ENCODE data around the gene PDE8B.

PDE8B gene

GRCh38 chr5:77221115-77221514 is 10.6 kb downstream of the PDE8B start:
- Histone ChIP-seq H3K14ac (ENCODE audit: low read length) (no peak overlapping the region), H3K27ac (replicated peaks; ENCODE audit: low read length) (no peak overlapping the region), H3K27me3 (ENCODE audit: control insufficient read depth in 3 of 3, insufficient read depth in 3 of 3, low read depth in 1 of 3, low read length in 3 of 3) (peaks cover 0 to 29% (median 0%) of the 10 kb centered on the region in 3 experiments), H3K4me1 (ENCODE audit: control insufficient read depth in 2 of 2, insufficient read depth in 1 of 2, low read depth in 1 of 2, low read length in 2 of 2) (no peaks in the 10 kb centered on the region), H2AK5ac (ENCODE audit: low read depth, low read length) (no peak overlapping the region), H2BK120ac (ENCODE audit: low read depth, low read length) (no peak overlapping the region), H3K79me1 (ENCODE audit: low read depth, low read length) (peaks cover 2% of the 10 kb centered on the region), H2BK5ac (ENCODE audit: low read length) (no peak overlapping the region), H3K9ac (ENCODE audit: low read depth, low read length, poor library complexity) (no peak overlapping the region), H3K36me3 (replicated peaks in 1 of 2; ENCODE audit: control insufficient read depth in 2 of 2, insufficient read depth in 2 of 2, low read length in 2 of 2) (no peaks in the 10 kb centered on the region), H4K8ac (ENCODE audit: low read depth, low read length) (no peak overlapping the region), H3K18ac (ENCODE audit: low read length) (no peak overlapping the region), H3K9me3 (replicated peaks in 1 of 2; ENCODE audit: control insufficient read depth in 2 of 2, insufficient read depth in 1 of 2, low read depth in 1 of 2, low read length in 2 of 2) (no peaks in the 10 kb centered on the region), H4K91ac (ENCODE audit: low read depth, low read length, poor library complexity) (no peak overlapping the region), H3K23ac (ENCODE audit: low read depth, low read length, poor library complexity) (no peak overlapping the region), H3K4me3 (ENCODE audit: low read length in 2 of 2) (no peak overlapping the region), H2AFZ (ENCODE audit: low read length) (no peak overlapping the region), H3K4me2 (ENCODE audit: insufficient read depth, low read length, poor library complexity, severe bottlenecking) (no peak overlapping the region), H2BK15ac (ENCODE audit: low read length) (no peak overlapping the region), H3K4ac (ENCODE audit: low read length) (no peak overlapping the region), H2BK12ac (ENCODE audit: low read length) (no peak overlapping the region)
- no CpG with 5 or more reads among the region's 3 CpGs for WGBS, 2 donors (ENCODE audit: extremely low coverage in 2 of 2, insufficient read length in 2 of 2, insufficient replicate concordance in 1 of 2)
- DNase-seq (ENCODE audit: low spot score): no peak

GRCh38 chr5:77222722-77223121 is 12.2 kb downstream of the PDE8B start:
- DNase-seq (ENCODE audit: low spot score): no peak
- Histone ChIP-seq H2AK5ac (ENCODE audit: low read depth, low read length) (no peak overlapping the region), H3K4me3 (ENCODE audit: low read length in 2 of 2) (no peak overlapping the region), H3K14ac (ENCODE audit: low read length) (no peak overlapping the region), H3K4me2 (ENCODE audit: insufficient read depth, low read length, poor library complexity, severe bottlenecking) (no peak overlapping the region), H3K79me1 (ENCODE audit: low read depth, low read length) (peaks cover 2% of the 10 kb centered on the region), H4K91ac (ENCODE audit: low read depth, low read length, poor library complexity) (no peak overlapping the region), H3K36me3 (replicated peaks in 1 of 2; ENCODE audit: control insufficient read depth in 2 of 2, insufficient read depth in 2 of 2, low read length in 2 of 2) (no peaks in the 10 kb centered on the region), H3K27me3 (ENCODE audit: control insufficient read depth in 3 of 3, insufficient read depth in 3 of 3, low read depth in 1 of 3, low read length in 3 of 3) (peaks cover 0 to 31% (median 0%) of the 10 kb centered on the region in 3 experiments), H3K9me3 (replicated peaks in 1 of 2; ENCODE audit: control insufficient read depth in 2 of 2, insufficient read depth in 1 of 2, low read depth in 1 of 2, low read length in 2 of 2) (no peaks in the 10 kb centered on the region), H3K23ac (ENCODE audit: low read depth, low read length, poor library complexity) (no peak overlapping the region), H2BK15ac (ENCODE audit: low read length) (no peak overlapping the region), H3K18ac (ENCODE audit: low read length) (no peak overlapping the region), H4K8ac (ENCODE audit: low read depth, low read length) (no peak overlapping the region), H3K9ac (ENCODE audit: low read depth, low read length, poor library complexity) (no peak overlapping the region), H3K4me1 (ENCODE audit: control insufficient read depth in 2 of 2, insufficient read depth in 1 of 2, low read depth in 1 of 2, low read length in 2 of 2) (no peaks in the 10 kb centered on the region), H3K4ac (ENCODE audit: low read length) (no peak overlapping the region), H2BK120ac (ENCODE audit: low read depth, low read length) (no peak overlapping the region), H3K27ac (replicated peaks; ENCODE audit: low read length) (no peak overlapping the region), H2BK5ac (ENCODE audit: low read length) (no peak overlapping the region), H2AFZ (ENCODE audit: low read length) (no peak overlapping the region), H2BK12ac (ENCODE audit: low read length) (no peak overlapping the region)
- no CpG with 5 or more reads among the region's 1 CpG for WGBS, 2 donors (ENCODE audit: extremely low coverage in 2 of 2, insufficient read length in 2 of 2, insufficient replicate concordance in 1 of 2)

- Histone ChIP-seq H2BK15ac (ENCODE audit: low read length) (no peak overlapping the region), H3K4me1 (ENCODE audit: control insufficient read depth in 2 of 2, insufficient read depth in 1 of 2, low read depth in 1 of 2, low read length in 2 of 2) (no peaks in the 10 kb centered on the region), H2AK5ac (ENCODE audit: low read depth, low read length) (no peak overlapping the region), H3K9me3 (replicated peaks in 1 of 2; ENCODE audit: control insufficient read depth in 2 of 2, insufficient read depth in 1 of 2, low read depth in 1 of 2, low read length in 2 of 2) (no peaks in the 10 kb centered on the region), H3K9ac (ENCODE audit: low read depth, low read length, poor library complexity) (no peak overlapping the region), H3K79me1 (ENCODE audit: low read depth, low read length) (peaks cover 2% of the 10 kb centered on the region), H3K4ac (ENCODE audit: low read length) (no peak overlapping the region), H2BK120ac (ENCODE audit: low read depth, low read length) (no peak overlapping the region), H3K27me3 (ENCODE audit: control insufficient read depth in 3 of 3, insufficient read depth in 3 of 3, low read depth in 1 of 3, low read length in 3 of 3) (peaks cover 0 to 33% (median 0%) of the 10 kb centered on the region in 3 experiments), H2BK5ac (ENCODE audit: low read length) (no peak overlapping the region), H2AFZ (ENCODE audit: low read length) (no peak overlapping the region), H3K14ac (ENCODE audit: low read length) (no peak overlapping the region), H2BK12ac (ENCODE audit: low read length) (no peak overlapping the region), H3K23ac (ENCODE audit: low read depth, low read length, poor library complexity) (no peak overlapping the region), H3K4me2 (ENCODE audit: insufficient read depth, low read length, poor library complexity, severe bottlenecking) (no peak overlapping the region), H3K18ac (ENCODE audit: low read length) (no peak overlapping the region), H4K91ac (ENCODE audit: low read depth, low read length, poor library complexity) (no peak overlapping the region), H4K8ac (ENCODE audit: low read depth, low read length) (no peak overlapping the region), H3K36me3 (replicated peaks in 1 of 2; ENCODE audit: control insufficient read depth in 2 of 2, insufficient read depth in 2 of 2, low read length in 2 of 2) (no peaks in the 10 kb centered on the region), H3K4me3 (ENCODE audit: low read length in 2 of 2) (no peak overlapping the region), H3K27ac (replicated peaks; ENCODE audit: low read length) (no peak overlapping the region)
- no peak for DNase-seq (ENCODE audit: low spot score)
- WGBS, 2 donors (ENCODE audit: extremely low coverage in 2 of 2, insufficient read length in 2 of 2, insufficient replicate concordance in 1 of 2): no CpG with 5 or more reads among the region's 4 CpGs
Measured at GRCh38 chr5:77223653-77224052, 13.2 kb downstream of the PDE8B start.

GRCh38 chr5:77224672-77225355 is 14.3 kb downstream of the PDE8B start:
- H2BK15ac ChIP-seq (ENCODE audit: low read length): no peak overlapping the region
- H3K4me1 ChIP-seq (ENCODE audit: control insufficient read depth in 2 of 2, insufficient read depth in 1 of 2, low read depth in 1 of 2, low read length in 2 of 2): no peaks in the 10 kb centered on the region
- H3K14ac ChIP-seq (ENCODE audit: low read length): no peak overlapping the region
- no peak overlapping the region for H3K27ac ChIP-seq (replicated peaks; ENCODE audit: low read length)
- no peaks in the 10 kb centered on the region for H3K36me3 ChIP-seq (replicated peaks in 1 of 2; ENCODE audit: control insufficient read depth in 2 of 2, insufficient read depth in 2 of 2, low read length in 2 of 2)
- H3K4ac ChIP-seq (ENCODE audit: low read length): no peak overlapping the region
- no peak overlapping the region for H2AFZ ChIP-seq (ENCODE audit: low read length)
- H3K9me3 ChIP-seq (replicated peaks in 1 of 2; ENCODE audit: control insufficient read depth in 2 of 2, insufficient read depth in 1 of 2, low read depth in 1 of 2, low read length in 2 of 2): no peaks in the 10 kb centered on the region
- H4K91ac ChIP-seq (ENCODE audit: low read depth, low read length, poor library complexity): no peak overlapping the region
- no peak overlapping the region for H3K4me3 ChIP-seq (ENCODE audit: low read length in 2 of 2)
- H2BK120ac ChIP-seq (ENCODE audit: low read depth, low read length): no peak overlapping the region
- H4K8ac ChIP-seq (ENCODE audit: low read depth, low read length): no peak overlapping the region
- no peak overlapping the region for H3K18ac ChIP-seq (ENCODE audit: low read length)
- no peak for DNase-seq (ENCODE audit: low spot score)
- H2BK12ac ChIP-seq (ENCODE audit: low read length): no peak overlapping the region
- H2AK5ac ChIP-seq (ENCODE audit: low read depth, low read length): no peak overlapping the region
- no peak overlapping the region for H2BK5ac ChIP-seq (ENCODE audit: low read length)
- no peak overlapping the region for H3K9ac ChIP-seq (ENCODE audit: low read depth, low read length, poor library complexity)
- H3K4me2 ChIP-seq (ENCODE audit: insufficient read depth, low read length, poor library complexity, severe bottlenecking): no peak overlapping the region
- peaks cover 2% of the 10 kb centered on the region for H3K79me1 ChIP-seq (ENCODE audit: low read depth, low read length)
- no peak overlapping the region for H3K23ac ChIP-seq (ENCODE audit: low read depth, low read length, poor library complexity)
- WGBS, 2 donors (ENCODE audit: extremely low coverage in 2 of 2, insufficient read length in 2 of 2, insufficient replicate concordance in 1 of 2): no CpG with 5 or more reads among the region's 1 CpG
- peaks cover 0 to 22% (median 0%) of the 10 kb centered on the region in 3 experiments for H3K27me3 ChIP-seq (ENCODE audit: control insufficient read depth in 3 of 3, insufficient read depth in 3 of 3, low read depth in 1 of 3, low read length in 3 of 3)
